Gastrocnemius medialis (tissue), 4 donors: ENCODE results near the gene MORN1. TPM values are rescaled to one million over a fixed set of nuclear protein-coding genes. Genes with fewer than 3 reads are reported as not detected.

Experiments used
- ATAC-seq, 2 donors: fragments of 150-250 bp; one replicate each; pipeline ENCODE4 v1.9.1; 2016
- DNase-seq, 2 donors: peaks; one replicate each; pipeline ENCODE4 v3.0.0-alpha.2; 2019
- H3K27ac ChIP-seq, 4 donors: fragments of 200-600 bp; sonication (generic); 1 replicate in 1 of 4; 2 replicates in 3 of 4; pipeline ENCODE4 v1.5.1; 2016 to 2018; ENCODE audit warnings: mild to moderate bottlenecking in 2 of 4, moderate library complexity in 1 of 4
- H3K27me3 ChIP-seq, 3 donors: fragments of 200-600 bp; sonication (generic) in 2 of 3; 1 replicate in 1 of 3; 2 replicates in 2 of 3; pipeline versions ENCODE4 v1.5.1 to v1.6.0; 2016 to 2019; ENCODE audit warnings: mild to moderate bottlenecking in 1 of 3, moderate library complexity in 1 of 3
- H3K36me3 ChIP-seq, 2 donors: fragments of 200-600 bp; sonication (generic) in 1 of 2; one replicate each; pipeline ENCODE4 v1.5.1; 2017 to 2018
- H3K4me1 ChIP-seq, 2 donors: fragments of 200-600 bp; sonication (generic) in 1 of 2; one replicate each; pipeline ENCODE4 v1.5.1; 2016 to 2017; ENCODE audit warnings: mild to moderate bottlenecking in 2 of 2
- H3K4me3 ChIP-seq, 4 donors: fragments of 200-600 bp; sonication (generic) in 3 of 4; 1 replicate in 1 of 4; 2 replicates in 3 of 4; pipeline ENCODE4 v1.5.1; 2016 to 2019; ENCODE audit warnings: mild to moderate bottlenecking in 2 of 4
- H3K9me3 ChIP-seq, 3 donors: fragments of 200-600 bp; sonication (generic) in 2 of 3; 1 replicate in 1 of 3; 2 replicates in 2 of 3; pipeline ENCODE4 v1.5.1; 2016 to 2019
- CTCF ChIP-seq, 5 experiments: fragments of 450-650 bp in 3 of 5; fragments of 200-600 bp in 2 of 5; sonication (generic) in 2 of 5; IDR thresholded peaks in 4 of 5; conservative IDR thresholded peaks in 1 of 5; 1 replicate in 4 of 5; 2 replicates in 1 of 5; pipeline ENCODE4 v1.5.1; 2016 to 2019; ENCODE audit warnings: antibody characterized with exemption in 5 of 5, mild to moderate bottlenecking in 3 of 5, moderate library complexity in 3 of 5
- POLR2A ChIP-seq, 2 donors: fragments of 450-650 bp; IDR thresholded peaks; one replicate each; pipeline ENCODE4 v1.6.1; 2017; ENCODE audit warnings: antibody characterized with exemption in 2 of 2, mild to moderate bottlenecking in 2 of 2, moderate library complexity in 2 of 2
- in situ Hi-C, 4 donors: fragments of 200-750 bp; cut with MboI; loops; one replicate each; pipeline versions ENCODE4 v1.15.0 to v1.8.0; 2017; ENCODE audit warnings: low sequenced_read_pairs in 4 of 4
- intact Hi-C: fragments of 100-400 bp; cut with DNase I; formaldehyde crosslinking; loops from one replicate; pipeline ENCODE4 v1.15.1; 2023; ENCODE audit warnings: low total_unique reads
- total RNA-seq, 4 donors: library from RNA; depleted of rRNA; stranded (reverse); fragments of >200 nt; gene quantifications; one replicate each; pipeline versions ENCODE4 v1.1.0 to v1.2.3, GENCODE V29; 2016

Gene MORN1
- total RNA-seq, 4 donors from 2014 or later, result 1.9 to 4.7 (median 3.5) TPM

- in situ Hi-C loops (no loop called here), intact Hi-C loops (no loop called here)
- no peaks in the 10 kb centered on the region for H3K9me3 ChIP-seq
- H3K27me3 ChIP-seq, result no peaks in the 10 kb centered on the region
- no peak for TF ChIP-seq CTCF (IDR thresholded peaks at IDR 0.05 in 4 of 5, conservative IDR thresholded peaks at IDR 0.05 in 1 of 5)
- no peak for TF ChIP-seq POLR2A (IDR thresholded peaks at IDR 0.05)
- H3K27ac ChIP-seq, result peak overlapping the region in 3 of 4 donors; percentile 8 to 40 (median 34)
- ATAC-seq (no peak), DNase-seq (no peak)
- peaks cover 78 to 79% of the 10 kb centered on the region in 2 donors for H3K4me1 ChIP-seq
- H3K4me3 ChIP-seq, result no peak overlapping the region
- no peaks in the 10 kb centered on the region for H3K36me3 ChIP-seq
Measured at GRCh38 chr1:2271841-2272655, 119.3 kb downstream of the MORN1 start.

Other genes with a start within 250 kb of the MORN1 start
- gene FAAP20, start 196.8 kb downstream of the MORN1 start, total RNA-seq, result 10 to 100 TPM; 12.1 to 26.2 (median 17.3) TPM
- 10 to 100 TPM in 3 of 4 donors, 1 to 10 TPM in 1; 7.8 to 32.2 (median 22.4) TPM for gene SKI, start 163.2 kb downstream of the MORN1 start, total RNA-seq
- gene RER1, start 287 bp upstream of the MORN1 start, total RNA-seq, result 10 to 100 TPM; 51.1 to 60.5 (median 55.4) TPM
- 10 to 100 TPM; 19.2 to 25.7 (median 22.6) TPM for gene PEX10, start 21.0 kb upstream of the MORN1 start, total RNA-seq
- gene PLCH2, start 84.7 kb upstream of the MORN1 start, total RNA-seq, result not detected
- gene PANK4, start 135.0 kb upstream of the MORN1 start, total RNA-seq, result 10 to 100 TPM; 27.5 to 54.2 (median 38.5) TPM
- under 1 TPM in 1 of 4 donors, not detected in 3; 0.49 TPM for gene HES5, start 138.7 kb upstream of the MORN1 start, total RNA-seq
- gene TNFRSF14, start 164.8 kb upstream of the MORN1 start, total RNA-seq, result 10 to 100 TPM in 1 of 4 donors, 1 to 10 TPM in 3; 3.4 to 11.5 (median 5.0) TPM
- gene PRXL2B, start 195.2 kb upstream of the MORN1 start, total RNA-seq, result 1 to 10 TPM in 2 of 4 donors, under 1 TPM in 2; 0.52 to 2.7 (median 1.1) TPM
- gene MMEL1, start 241.5 kb upstream of the MORN1 start, total RNA-seq, result not detected